Hepatocyte (in vitro differentiated cells): ENCODE measurements around the gene SLC25A48. TPM values are rescaled to one million over a fixed set of nuclear protein-coding genes. Genes with fewer than 3 reads are reported as not detected.

Experiments used
- DNase-seq: peaks from one replicate; pipeline ENCODE4 v3.0.0-alpha.2; 2016; ENCODE audit warnings: low spot score
- H2AFZ ChIP-seq: fragments of 200-600 bp; sonication (generic); 2 replicates; pipeline ENCODE4 v1.6.0; 2016; ENCODE audit warnings: antibody characterized with exemption, mild to moderate bottlenecking
- H3K27ac ChIP-seq: fragments of 200-600 bp; sonication (generic); 2 replicates; pipeline ENCODE4 v1.5.1; 2016; ENCODE audit warnings: mild to moderate bottlenecking
- H3K27me3 ChIP-seq: fragments of 200-600 bp; sonication (generic); 2 replicates; pipeline ENCODE4 v1.6.1; 2016
- H3K36me3 ChIP-seq: fragments of 200-600 bp; sonication (generic); replicated peaks from 2 replicates; pipeline ENCODE4 v1.5.1; 2016; ENCODE audit warnings: low read depth; ENCODE audit not compliant: insufficient read depth
- H3K4me1 ChIP-seq: fragments of 200-600 bp; sonication (generic); 2 replicates; pipeline ENCODE4 v1.5.1; 2016; ENCODE audit warnings: mild to moderate bottlenecking, moderate library complexity; ENCODE audit not compliant: insufficient read depth
- H3K4me2 ChIP-seq: fragments of 200-600 bp; sonication (generic); 2 replicates; pipeline ENCODE4 v1.6.0; 2016
- H3K4me3 ChIP-seq: fragments of 200-600 bp; sonication (generic); 2 replicates; pipeline ENCODE4 v1.5.1; 2016; ENCODE audit warnings: mild to moderate bottlenecking
- H3K79me2 ChIP-seq: fragments of 200-600 bp; sonication (generic); 2 replicates; pipeline ENCODE4 v1.6.0; 2017; ENCODE audit warnings: mild to moderate bottlenecking
- H3K9me2 ChIP-seq: fragments of 200-600 bp; sonication (generic); replicated peaks from 2 replicates; pipeline ENCODE4 v1.6.0; 2017; ENCODE audit warnings: mild to moderate bottlenecking; ENCODE audit not compliant: insufficient read depth
- H3K9me3 ChIP-seq: fragments of 200-600 bp; sonication (generic); 2 replicates; pipeline ENCODE4 v1.5.1; 2016; ENCODE audit warnings: low read depth, mild to moderate bottlenecking
- H4K20me1 ChIP-seq: fragments of 200-600 bp; sonication (generic); 2 replicates; pipeline ENCODE4 v1.6.0; 2016; ENCODE audit warnings: mild to moderate bottlenecking; ENCODE audit not compliant: insufficient read depth, poor library complexity, severe bottlenecking
- EZH2 ChIP-seq: fragments of 200-600 bp; sonication (generic); IDR thresholded peaks from 2 replicates; pipeline ENCODE4 v1.6.1; 2016; ENCODE audit warnings: antibody characterized with exemption, mild to moderate bottlenecking, borderline replicate concordance
- EZH2phosphoT487 ChIP-seq: fragments of 200-600 bp; sonication (generic); IDR thresholded peaks from one replicate; pipeline ENCODE4 v1.6.1; 2018; ENCODE audit warnings: antibody characterized with exemption, mild to moderate bottlenecking, low read depth, moderate library complexity; ENCODE audit not compliant: unreplicated experiment, severe bottlenecking
- WGBS: methylation state at CpG from one replicate; pipeline ENCODE4 v1.1.6; 2016; ENCODE audit warnings: low lambda C conversion rate; ENCODE audit errors: missing lambda C conversion rate; 5-methylcytosine and 5-hydroxymethylcytosine counted together
- polyA plus RNA-seq: library from polyadenylated mRNA; unstranded; fragments of >200 nt; fragmentation: Nextera tagmentation; extraction: Ambion mirVana; gene quantifications from 2 replicates; pipeline ENCODE4 v1.2.1, GENCODE V29; 2016
- total RNA-seq: library from RNA; depleted of rRNA; stranded (reverse); fragments of >200 nt; gene quantifications from 2 replicates; pipeline ENCODE4 v1.2.3, GENCODE V29; 2014
- TF ChIP-seq, protein P1 (sequence below): fragments of 200-600 bp; sonication (generic); IDR thresholded peaks from 2 replicates; pipeline ENCODE4 v1.5.1; 2016; ENCODE audit warnings: antibody characterized with exemption, mild to moderate bottlenecking; ENCODE audit not compliant: poor library complexity

Gene SLC25A48
- total and polyA plus RNA-seq, 2 experiments from 2014 or later, result 0.79 to 1.0 TPM

DNA sequence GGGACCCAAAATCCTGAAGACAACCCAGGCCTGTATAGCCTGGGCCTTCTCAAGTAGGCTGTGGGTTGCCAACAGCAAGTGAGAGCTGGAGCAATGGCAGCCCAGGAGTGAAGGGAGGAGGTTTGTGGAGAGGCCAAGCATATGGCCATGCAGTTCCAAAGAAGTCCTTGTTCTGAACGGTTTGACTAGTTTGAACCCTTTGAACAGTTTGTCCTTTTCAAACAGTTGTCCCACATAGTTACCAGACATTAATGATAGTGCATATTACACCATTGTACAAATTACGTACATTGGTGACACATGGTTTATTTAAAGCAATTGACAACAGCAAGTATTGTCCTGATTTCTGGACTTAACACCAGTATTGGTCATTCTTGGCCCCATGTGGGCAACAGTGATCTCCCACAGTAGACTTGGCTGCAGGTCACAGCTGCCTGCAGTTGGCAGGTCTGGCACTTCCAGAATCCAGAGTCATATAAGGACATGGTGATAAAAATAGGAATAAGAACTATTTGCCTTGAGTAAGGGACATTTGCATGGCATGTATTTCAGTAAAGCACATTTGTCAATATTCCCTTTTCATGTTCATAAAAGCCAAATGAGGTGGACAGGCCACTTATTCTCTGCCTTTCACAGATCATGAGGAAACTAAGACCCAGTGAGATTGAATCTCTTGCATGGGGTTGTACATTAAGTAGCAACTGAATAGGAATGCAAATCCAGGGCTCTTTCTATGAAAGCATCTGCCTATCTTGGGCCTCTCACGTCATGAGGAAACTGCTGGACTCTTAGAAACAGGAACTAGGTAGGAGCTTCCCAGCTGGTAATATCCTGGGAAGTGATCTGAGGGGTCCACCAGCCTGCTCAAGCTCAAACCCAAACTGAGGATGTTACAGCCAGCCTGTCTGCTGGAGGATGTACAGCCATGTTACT is 30.3 kb downstream of the SLC25A48 start:
- no peaks in the 10 kb centered on the region for H4K20me1 ChIP-seq
- H3K79me2 ChIP-seq, result no peaks in the 10 kb centered on the region
- no peak overlapping the region for H3K4me3 ChIP-seq
- no peaks in the 10 kb centered on the region for H3K9me2 ChIP-seq
- H3K27me3 ChIP-seq, result no peaks in the 10 kb centered on the region
- WGBS, result 87% methylated on average over 3 of the region's 3 CpGs
- no peak overlapping the region for H2AFZ ChIP-seq
- no peaks in the 10 kb centered on the region for H3K9me3 ChIP-seq
- no peak for DNase-seq
- H3K4me1 ChIP-seq, result no peaks in the 10 kb centered on the region
- no peaks in the 10 kb centered on the region for H3K36me3 ChIP-seq
- H3K27ac ChIP-seq, result no peak overlapping the region
- no peak overlapping the region for H3K4me2 ChIP-seq
- TF ChIP-seq EZH2phosphoT487 (no peak), EZH2 (no peak)
- TF ChIP-seq, protein P1, sequence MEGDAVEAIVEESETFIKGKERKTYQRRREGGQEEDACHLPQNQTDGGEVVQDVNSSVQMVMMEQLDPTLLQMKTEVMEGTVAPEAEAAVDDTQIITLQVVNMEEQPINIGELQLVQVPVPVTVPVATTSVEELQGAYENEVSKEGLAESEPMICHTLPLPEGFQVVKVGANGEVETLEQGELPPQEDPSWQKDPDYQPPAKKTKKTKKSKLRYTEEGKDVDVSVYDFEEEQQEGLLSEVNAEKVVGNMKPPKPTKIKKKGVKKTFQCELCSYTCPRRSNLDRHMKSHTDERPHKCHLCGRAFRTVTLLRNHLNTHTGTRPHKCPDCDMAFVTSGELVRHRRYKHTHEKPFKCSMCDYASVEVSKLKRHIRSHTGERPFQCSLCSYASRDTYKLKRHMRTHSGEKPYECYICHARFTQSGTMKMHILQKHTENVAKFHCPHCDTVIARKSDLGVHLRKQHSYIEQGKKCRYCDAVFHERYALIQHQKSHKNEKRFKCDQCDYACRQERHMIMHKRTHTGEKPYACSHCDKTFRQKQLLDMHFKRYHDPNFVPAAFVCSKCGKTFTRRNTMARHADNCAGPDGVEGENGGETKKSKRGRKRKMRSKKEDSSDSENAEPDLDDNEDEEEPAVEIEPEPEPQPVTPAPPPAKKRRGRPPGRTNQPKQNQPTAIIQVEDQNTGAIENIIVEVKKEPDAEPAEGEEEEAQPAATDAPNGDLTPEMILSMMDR, result no peak

- TF ChIP-seq EZH2, result no peak
- TF ChIP-seq, protein P1, result no peak
- TF ChIP-seq EZH2phosphoT487, result no peak
- no peaks in the 10 kb centered on the region for H3K79me2 ChIP-seq
- H4K20me1 ChIP-seq, result no peaks in the 10 kb centered on the region
- no peak for DNase-seq
- no peak overlapping the region for H3K4me2 ChIP-seq
- H3K4me3 ChIP-seq, result no peak overlapping the region
- H3K4me1 ChIP-seq, result no peaks in the 10 kb centered on the region
- no peaks in the 10 kb centered on the region for H3K9me2 ChIP-seq
- H3K9me3 ChIP-seq, result no peaks in the 10 kb centered on the region
- H3K27me3 ChIP-seq, result no peaks in the 10 kb centered on the region
- H3K27ac ChIP-seq, result no peak overlapping the region
- H2AFZ ChIP-seq, result no peak overlapping the region
- no peaks in the 10 kb centered on the region for H3K36me3 ChIP-seq
- 95% methylated on average over 2 of the region's 2 CpGs for WGBS
These were observed 31.6 kb downstream of the SLC25A48 start for GRCh38 chr5:135866016-135866415.

- TF ChIP-seq EZH2phosphoT487, result no peak
- TF ChIP-seq, protein P1, result no peak
- no peaks in the 10 kb centered on the region for H4K20me1 ChIP-seq
- no peak overlapping the region for H3K4me3 ChIP-seq
- no peaks in the 10 kb centered on the region for H3K4me1 ChIP-seq
- no peak for DNase-seq
- no peak overlapping the region for H2AFZ ChIP-seq
- H3K4me2 ChIP-seq, result no peak overlapping the region
- no peaks in the 10 kb centered on the region for H3K9me2 ChIP-seq
- H3K27me3 ChIP-seq, result no peaks in the 10 kb centered on the region
- no peaks in the 10 kb centered on the region for H3K9me3 ChIP-seq
- no peaks in the 10 kb centered on the region for H3K79me2 ChIP-seq
- no peak overlapping the region for H3K27ac ChIP-seq
- H3K36me3 ChIP-seq, result no peaks in the 10 kb centered on the region
These were observed 33.1 kb downstream of the SLC25A48 start for GRCh38 chr5:135867599-135867998.
